Measurements from ENCODE around the gene GALNT5.
"Not testable (repeated sequence)": the region's sequence is repeated elsewhere in the genome, so short reads cannot be mapped to it uniquely, and the experiment has no call there.

The GALNT5 gene

DNA sequence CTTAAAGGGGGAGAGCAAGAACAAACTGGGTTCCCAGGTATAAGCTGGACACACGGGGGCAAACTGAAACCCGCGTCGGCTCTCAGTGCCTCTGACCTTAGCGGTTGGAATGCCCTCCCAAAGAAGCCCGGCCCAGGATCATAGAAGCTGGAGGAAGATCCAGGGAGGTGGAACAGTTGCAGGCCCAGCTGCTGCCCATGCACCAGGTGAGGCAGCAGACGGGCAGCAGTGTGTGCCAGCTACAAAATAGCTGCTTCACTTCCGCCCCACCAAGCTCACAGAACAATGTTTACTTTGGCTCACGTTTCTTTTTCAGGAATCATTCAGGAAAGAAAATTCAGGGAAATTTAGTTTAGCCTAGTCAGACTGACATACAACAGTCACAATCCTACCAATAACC lies 72.0 kb downstream of the GALNT5 start:
- no peak for TF ChIP-seq POLR2AphosphoS5 (IDR thresholded peaks at IDR 0.05; ENCODE audit: low read depth, low read length)
- TF ChIP-seq PAX5 (IDR thresholded peaks at IDR 0.05; ENCODE audit: insufficient read depth, low read length, severe bottlenecking) = no peak
- TF ChIP-seq TAF1 (IDR thresholded peaks at IDR 0.05; ENCODE audit: low read depth, low read length) = no peak
- no peak for TF ChIP-seq SPI1 (IDR thresholded peaks at IDR 0.05; ENCODE audit: low read depth, low read length)
- TF ChIP-seq POU2F2 (IDR thresholded peaks at IDR 0.05; ENCODE audit: low read depth, low read length) = no peak
- no peak for TF ChIP-seq POLR2A (IDR thresholded peaks at IDR 0.05; ENCODE audit: low read depth, low read length)
- no peak for DNase-seq (ENCODE audit: insufficient read length, low spot score)
- FAIRE-seq = no peak

GRCh38 chr2:157333304-157334047 lies 76.0 kb downstream of the GALNT5 start:
- FAIRE-seq (no peak), DNase-seq (ENCODE audit: insufficient read length, low spot score) (no peak)
- TF ChIP-seq POU2F2 (IDR thresholded peaks at IDR 0.05; ENCODE audit: low read depth, low read length) = no peak
- no peak for TF ChIP-seq SPI1 (IDR thresholded peaks at IDR 0.05; ENCODE audit: low read depth, low read length)
- no peak for TF ChIP-seq POLR2A (IDR thresholded peaks at IDR 0.05; ENCODE audit: low read depth, low read length)
- TF ChIP-seq TAF1 (IDR thresholded peaks at IDR 0.05; ENCODE audit: low read depth, low read length) = no peak

DNA sequence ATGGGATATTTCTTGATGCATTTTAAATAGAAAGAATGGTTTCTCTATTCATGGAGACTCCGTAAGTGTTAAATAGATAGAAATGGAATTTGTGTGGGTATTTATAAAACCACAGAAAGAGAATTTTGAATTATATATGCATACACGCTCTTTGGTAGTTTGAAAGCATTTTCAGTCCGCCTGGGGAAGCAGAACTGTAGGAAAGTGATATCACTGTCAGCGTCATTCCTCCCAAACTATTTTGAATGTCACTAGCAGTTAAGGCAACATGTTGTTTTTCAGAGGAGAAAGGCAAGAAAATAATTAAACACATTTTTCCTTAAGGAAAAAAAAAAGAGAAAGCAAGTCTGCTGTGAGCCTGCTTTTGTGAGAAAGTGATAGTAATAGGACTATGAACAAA lies 76.8 kb downstream of the GALNT5 start:
- no peak for TF ChIP-seq TAF1 (IDR thresholded peaks at IDR 0.05; ENCODE audit: low read depth, low read length)
- TF ChIP-seq POU2F2 (IDR thresholded peaks at IDR 0.05; ENCODE audit: low read depth, low read length) = no peak
- TF ChIP-seq POLR2AphosphoS5 (IDR thresholded peaks at IDR 0.05; ENCODE audit: low read depth, low read length) = no peak
- TF ChIP-seq PAX5 (IDR thresholded peaks at IDR 0.05; ENCODE audit: insufficient read depth, low read length, severe bottlenecking) = no peak
- TF ChIP-seq POLR2A (IDR thresholded peaks at IDR 0.05; ENCODE audit: low read depth, low read length) = no peak
- TF ChIP-seq SPI1 (IDR thresholded peaks at IDR 0.05; ENCODE audit: low read depth, low read length) = no peak
- DNase-seq (ENCODE audit: insufficient read length, low spot score) (no peak), FAIRE-seq (no peak)

DNA sequence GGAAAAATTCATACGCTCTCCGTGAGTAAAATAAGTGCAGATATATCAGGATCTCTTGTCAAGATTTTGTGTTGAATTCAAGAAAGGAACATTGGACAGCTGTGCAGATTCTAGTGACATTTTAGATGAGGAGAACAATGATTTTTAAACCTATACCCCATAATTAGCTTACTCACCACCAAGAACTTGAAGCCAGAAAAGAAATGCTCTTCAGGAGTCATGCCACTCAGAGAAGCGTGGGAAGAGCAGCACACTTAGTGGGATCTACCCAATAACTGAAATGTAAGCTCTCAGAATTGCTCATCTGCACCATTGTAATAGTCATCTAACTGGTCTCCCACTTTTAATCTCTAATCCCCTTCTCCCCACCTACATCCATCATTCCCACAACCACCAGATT lies 77.3 kb downstream of the GALNT5 start:
- DNase-seq (ENCODE audit: insufficient read length, low spot score) = no peak
- no peak for TF ChIP-seq POU2F2 (IDR thresholded peaks at IDR 0.05; ENCODE audit: low read depth, low read length)
- no peak for TF ChIP-seq TAF1 (IDR thresholded peaks at IDR 0.05; ENCODE audit: low read depth, low read length)
- no peak for TF ChIP-seq POLR2A (IDR thresholded peaks at IDR 0.05; ENCODE audit: low read depth, low read length)
- no peak for TF ChIP-seq SPI1 (IDR thresholded peaks at IDR 0.05; ENCODE audit: low read depth, low read length)
- no peak for TF ChIP-seq POLR2AphosphoS5 (IDR thresholded peaks at IDR 0.05; ENCODE audit: low read depth, low read length)
- TF ChIP-seq PAX5 (IDR thresholded peaks at IDR 0.05; ENCODE audit: insufficient read depth, low read length, severe bottlenecking) = no peak
- no peak for FAIRE-seq

DNA sequence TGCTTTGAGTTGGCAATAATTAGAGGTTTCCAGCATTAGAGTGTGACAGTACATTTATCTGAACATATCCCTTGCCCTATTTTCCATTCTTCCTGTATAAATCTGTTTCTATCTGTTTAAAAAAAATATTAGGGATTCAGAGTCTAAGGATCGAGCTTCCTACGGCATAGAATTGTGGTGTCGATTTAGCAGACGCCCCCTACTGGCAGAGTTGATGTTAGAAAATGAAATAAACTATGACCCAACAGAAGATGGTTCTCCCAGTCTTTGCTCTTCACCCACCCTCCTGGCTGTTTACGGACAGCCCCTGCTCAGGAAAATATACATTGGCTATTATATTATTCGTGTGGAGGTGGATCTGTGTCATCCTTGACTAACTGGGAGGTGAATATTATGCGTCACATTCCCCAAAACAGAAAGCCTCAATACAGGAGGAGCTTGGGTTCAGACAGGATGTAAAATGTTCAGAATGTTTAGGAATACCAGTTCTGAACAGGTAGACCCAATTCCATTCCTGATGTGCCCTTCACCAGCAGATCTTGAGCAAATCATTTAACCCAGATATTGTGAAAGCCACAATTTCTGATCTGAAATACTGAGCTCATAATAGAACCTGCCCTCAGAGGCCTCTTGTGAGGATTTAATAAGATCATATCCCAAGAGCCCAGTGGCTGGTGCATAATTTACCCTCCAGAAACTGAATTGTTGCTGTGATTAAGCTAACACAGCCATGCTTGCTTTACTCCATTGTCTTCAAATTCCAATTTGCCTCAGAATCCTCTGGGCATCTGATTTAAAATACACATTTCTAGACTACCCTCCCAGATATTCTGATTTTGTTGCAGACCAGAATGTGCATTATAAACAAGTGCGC lies 78.9 kb downstream of the GALNT5 start:
- FAIRE-seq (peak; percentile 71), DNase-seq (ENCODE audit: insufficient read length, low spot score) (peak; percentile 4)
- TF ChIP-seq SPI1 (IDR thresholded peaks at IDR 0.05; ENCODE audit: low read depth, low read length) (no peak), POLR2A (IDR thresholded peaks at IDR 0.05; ENCODE audit: low read depth, low read length) (no peak), TAF1 (IDR thresholded peaks at IDR 0.05; ENCODE audit: low read depth, low read length) (no peak), PAX5 (IDR thresholded peaks at IDR 0.05; ENCODE audit: insufficient read depth, low read length, severe bottlenecking) (no peak), POU2F2 (IDR thresholded peaks at IDR 0.05; ENCODE audit: low read depth, low read length) (no peak), POLR2AphosphoS5 (IDR thresholded peaks at IDR 0.05; ENCODE audit: low read depth, low read length) (no peak)

- TF ChIP-seq POLR2A (IDR thresholded peaks at IDR 0.05; ENCODE audit: low read depth, low read length) (no peak), POU2F2 (IDR thresholded peaks at IDR 0.05; ENCODE audit: low read depth, low read length) (no peak), TAF1 (IDR thresholded peaks at IDR 0.05; ENCODE audit: low read depth, low read length) (no peak), POLR2AphosphoS5 (IDR thresholded peaks at IDR 0.05; ENCODE audit: low read depth, low read length) (no peak), SPI1 (IDR thresholded peaks at IDR 0.05; ENCODE audit: low read depth, low read length) (no peak), PAX5 (IDR thresholded peaks at IDR 0.05; ENCODE audit: insufficient read depth, low read length, severe bottlenecking) (no peak)
- no peak for FAIRE-seq
- no peak for DNase-seq (ENCODE audit: insufficient read length, low spot score)
These were observed 80.5 kb downstream of the GALNT5 start for GRCh38 chr2:157337978-157338377.

GRCh38 chr2:157339965-157340655 lies 82.6 kb downstream of the GALNT5 start:
- no peak for TF ChIP-seq POLR2A (IDR thresholded peaks at IDR 0.05; ENCODE audit: low read depth, low read length)
- no peak for TF ChIP-seq POU2F2 (IDR thresholded peaks at IDR 0.05; ENCODE audit: low read depth, low read length)
- TF ChIP-seq SPI1 (IDR thresholded peaks at IDR 0.05; ENCODE audit: low read depth, low read length) = no peak
- TF ChIP-seq TAF1 (IDR thresholded peaks at IDR 0.05; ENCODE audit: low read depth, low read length) = no peak
- no peak for TF ChIP-seq PAX5 (IDR thresholded peaks at IDR 0.05; ENCODE audit: insufficient read depth, low read length, severe bottlenecking)
- TF ChIP-seq POLR2AphosphoS5 (IDR thresholded peaks at IDR 0.05; ENCODE audit: low read depth, low read length) = no peak
- no peak for DNase-seq (ENCODE audit: insufficient read length, low spot score)

DNA sequence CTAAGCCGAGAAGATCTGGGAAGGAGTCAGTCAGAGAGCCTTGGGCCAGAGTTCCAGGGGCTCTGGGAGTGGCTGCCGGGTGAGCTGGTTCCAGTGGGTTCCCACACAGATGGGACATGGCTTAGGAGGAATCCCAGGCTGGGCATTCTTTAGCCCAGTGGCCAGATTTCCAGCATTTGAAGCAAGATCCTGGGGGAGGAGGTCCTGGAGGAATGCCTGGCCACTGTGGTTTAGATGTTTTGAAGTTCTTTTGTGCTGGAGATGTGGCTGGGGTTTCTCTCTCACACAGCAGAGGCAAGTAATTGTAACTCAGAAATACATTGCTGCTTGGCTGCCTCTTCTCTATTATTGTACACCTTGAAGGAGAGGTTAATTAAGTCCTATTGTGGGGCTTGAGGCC lies 83.9 kb downstream of the GALNT5 start:
- not testable (repeated sequence) for DNase-seq (ENCODE audit: insufficient read length, low spot score); FAIRE-seq

More at GRCh38 chr2:157339965-157340655, 82.6 kb downstream of the GALNT5 start:
- FAIRE-seq = no peak

GRCh38 chr2:157345647-157346389 lies 88.3 kb downstream of the GALNT5 start:
- DNase-seq (ENCODE audit: insufficient read length, low spot score) = no peak
- FAIRE-seq = no peak

More at GRCh38 chr2:157345647-157346389, 88.3 kb downstream of the GALNT5 start:
- TF ChIP-seq SPI1 (IDR thresholded peaks at IDR 0.05; ENCODE audit: low read depth, low read length) = no peak
- TF ChIP-seq POLR2A (IDR thresholded peaks at IDR 0.05; ENCODE audit: low read depth, low read length) = no peak
- no peak for TF ChIP-seq TAF1 (IDR thresholded peaks at IDR 0.05; ENCODE audit: low read depth, low read length)
- TF ChIP-seq POU2F2 (IDR thresholded peaks at IDR 0.05; ENCODE audit: low read depth, low read length) = no peak
